Ovary (tissue), 3 donors: ENCODE data around the gene ESCO1.

Experiments used
- EP300 ChIP-seq: sonication (generic); formaldehyde crosslinking; IDR thresholded peaks from one replicate; pipeline ENCODE4 v1.6.1; 2017; ENCODE audit warnings: antibody characterized with exemption
- POLR2A ChIP-seq: fragments of 450-650 bp; IDR thresholded peaks from one replicate; pipeline ENCODE4 v1.6.1; 2017; ENCODE audit warnings: antibody characterized with exemption, mild to moderate bottlenecking, moderate library complexity
- TF ChIP-seq, protein P1 (sequence below), 3 donors: fragments of 450-650 bp in 2 of 3; fragments of 200-600 bp in 1 of 3; IDR thresholded peaks; one replicate each; pipeline versions ENCODE4 v1.5.1 to v1.8.0; 2016 to 2022; ENCODE audit warnings: antibody characterized with exemption in 3 of 3, mild to moderate bottlenecking in 1 of 3
- donor health status: DM: no; HTN: no; CAD: no.

DNA sequence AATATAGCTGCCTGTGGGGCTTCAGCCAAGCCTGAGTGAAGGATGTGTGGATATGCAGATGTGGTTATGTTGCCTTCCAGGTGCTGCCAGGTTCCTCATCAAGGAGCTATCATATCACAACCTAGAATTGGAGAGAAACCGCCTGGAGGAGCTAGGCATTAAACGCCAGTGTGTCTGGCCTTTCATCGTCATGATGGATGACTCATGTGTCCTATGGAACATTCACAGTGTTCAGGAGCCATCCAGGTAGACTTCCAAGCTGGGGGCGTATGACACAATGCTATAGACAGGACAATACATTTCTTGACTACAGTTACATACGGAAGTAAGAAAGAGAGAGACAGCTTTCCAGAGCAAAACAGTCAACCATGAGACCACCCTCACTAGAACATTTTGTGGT lies 86.8 kb downstream of the ESCO1 start:
- TF ChIP-seq POLR2A: no peak
- TF ChIP-seq, protein P1, sequence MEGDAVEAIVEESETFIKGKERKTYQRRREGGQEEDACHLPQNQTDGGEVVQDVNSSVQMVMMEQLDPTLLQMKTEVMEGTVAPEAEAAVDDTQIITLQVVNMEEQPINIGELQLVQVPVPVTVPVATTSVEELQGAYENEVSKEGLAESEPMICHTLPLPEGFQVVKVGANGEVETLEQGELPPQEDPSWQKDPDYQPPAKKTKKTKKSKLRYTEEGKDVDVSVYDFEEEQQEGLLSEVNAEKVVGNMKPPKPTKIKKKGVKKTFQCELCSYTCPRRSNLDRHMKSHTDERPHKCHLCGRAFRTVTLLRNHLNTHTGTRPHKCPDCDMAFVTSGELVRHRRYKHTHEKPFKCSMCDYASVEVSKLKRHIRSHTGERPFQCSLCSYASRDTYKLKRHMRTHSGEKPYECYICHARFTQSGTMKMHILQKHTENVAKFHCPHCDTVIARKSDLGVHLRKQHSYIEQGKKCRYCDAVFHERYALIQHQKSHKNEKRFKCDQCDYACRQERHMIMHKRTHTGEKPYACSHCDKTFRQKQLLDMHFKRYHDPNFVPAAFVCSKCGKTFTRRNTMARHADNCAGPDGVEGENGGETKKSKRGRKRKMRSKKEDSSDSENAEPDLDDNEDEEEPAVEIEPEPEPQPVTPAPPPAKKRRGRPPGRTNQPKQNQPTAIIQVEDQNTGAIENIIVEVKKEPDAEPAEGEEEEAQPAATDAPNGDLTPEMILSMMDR (IDR thresholded peaks at IDR 0.05): no peak
- TF ChIP-seq EP300: no peak
